ENCODE data around the gene DHRS13. TPM values are rescaled to one million over a fixed set of nuclear protein-coding genes. Genes with fewer than 3 reads are reported as not detected.

The DHRS13 gene
- 12.3 and 16.1 TPM in 2 replicates for total RNA-seq (2014; rRNA removed; shearing (Covaris generic))

- DNase-seq (ENCODE audit: low spot score), result peak; percentile 86
Measured at GRCh38 chr17:28902819-28903545, at the start of gene DHRS13. Gene DHRS13 (minus strand): TSS chr17:28903079. CDS start chr17:28902944, 135 bp downstream.

GRCh38 chr17:28951991-28952975 lies 49.4 kb upstream of the DHRS13 start:
- peak; percentile 99 for DNase-seq (ENCODE audit: low spot score)

- peak; percentile 100 for DNase-seq (ENCODE audit: low spot score)
Measured at GRCh38 chr17:28951428-28951990, 48.6 kb upstream of the DHRS13 start, which contains the start of gene PHF12. Gene PHF12 (minus strand): TSS chr17:28951518. CDS start chr17:28950960, 558 bp downstream.

- no peak for DNase-seq (ENCODE audit: low spot score)
Measured at GRCh38 chr17:28950752-28951427, 48.0 kb upstream of the DHRS13 start.

- DNase-seq (ENCODE audit: low spot score), result peak; percentile 28
Measured at GRCh38 chr17:28950017-28950751, 47.3 kb upstream of the DHRS13 start.

GRCh38 chr17:28949185-28950016 lies 46.5 kb upstream of the DHRS13 start:
- no peak for DNase-seq (ENCODE audit: low spot score)

- no peak for DNase-seq (ENCODE audit: low spot score)
Measured at GRCh38 chr17:28948873-28949184, 46.0 kb upstream of the DHRS13 start.

GRCh38 chr17:28948342-28948741 lies 45.5 kb upstream of the DHRS13 start:
- no peak for DNase-seq (ENCODE audit: low spot score)

GRCh38 chr17:28947639-28948038 lies 44.8 kb upstream of the DHRS13 start:
- DNase-seq (ENCODE audit: low spot score), result no peak

- DNase-seq (ENCODE audit: low spot score), result no peak
Measured at GRCh38 chr17:28946239-28946638, 43.4 kb upstream of the DHRS13 start.

GRCh38 chr17:28944862-28945741 lies 42.2 kb upstream of the DHRS13 start:
- no peak for DNase-seq (ENCODE audit: low spot score)

GRCh38 chr17:28944343-28944742 lies 41.5 kb upstream of the DHRS13 start:
- no peak for DNase-seq (ENCODE audit: low spot score)

GRCh38 chr17:28942925-28943324 lies 40.0 kb upstream of the DHRS13 start:
- DNase-seq (ENCODE audit: low spot score), result no peak

- DNase-seq (ENCODE audit: low spot score), result no peak
Measured at GRCh38 chr17:28941251-28941650, 38.4 kb upstream of the DHRS13 start.

GRCh38 chr17:28940675-28941074 lies 37.8 kb upstream of the DHRS13 start:
- no peak for DNase-seq (ENCODE audit: low spot score)

- DNase-seq (ENCODE audit: low spot score), result no peak
Measured at GRCh38 chr17:28940142-28940541, 37.3 kb upstream of the DHRS13 start.

GRCh38 chr17:28938552-28938951 lies 35.7 kb upstream of the DHRS13 start:
- no peak for DNase-seq (ENCODE audit: low spot score)

GRCh38 chr17:28937044-28937729 lies 34.3 kb upstream of the DHRS13 start:
- no peak for DNase-seq (ENCODE audit: low spot score)

Data from H4 (cell line).